Neural progenitor cell (in vitro differentiated cells): ENCODE results near the gene HSPB6. TPM values are rescaled to one million over a fixed set of nuclear protein-coding genes. Genes with fewer than 3 reads are reported as not detected.

Source experiments
- DNase-seq: peaks from one replicate; pipeline ENCODE4 v3.0.0-alpha.2; 2016; ENCODE audit warnings: low spot score
- H2AFZ ChIP-seq: fragments of 200-600 bp; sonication (generic); replicated peaks from 2 replicates; pipeline ENCODE4 v1.6.1; 2016; ENCODE audit warnings: antibody characterized with exemption
- H3F3A ChIP-seq: fragments of 200-600 bp; sonication (generic); 2 replicates; pipeline ENCODE4 v1.6.1; 2016; ENCODE audit warnings: antibody characterized with exemption, low read depth
- H3K27ac ChIP-seq: fragments of 200-600 bp; sonication (generic); 2 replicates; pipeline ENCODE4 v1.5.1; 2016; ENCODE audit warnings: mild to moderate bottlenecking
- H3K27me3 ChIP-seq: fragments of 200-600 bp; sonication (generic); 2 replicates; pipeline ENCODE4 v1.6.1; 2016; ENCODE audit warnings: mild to moderate bottlenecking, moderate library complexity
- H3K36me3 ChIP-seq: fragments of 200-600 bp; sonication (generic); 2 replicates; pipeline ENCODE4 v1.5.1; 2016
- H3K4me1 ChIP-seq: fragments of 200-600 bp; sonication (generic); 2 replicates; pipeline ENCODE4 v1.6.1; 2016; ENCODE audit warnings: mixed run types
- H3K4me2 ChIP-seq: fragments of 200-600 bp; sonication (generic); 2 replicates; pipeline ENCODE4 v1.6.1; 2016
- H3K4me3 ChIP-seq: fragments of 200-600 bp; sonication (generic); 2 replicates; pipeline ENCODE4 v1.5.1; 2016
- H3K79me2 ChIP-seq: fragments of 200-600 bp; sonication (generic); 2 replicates; pipeline ENCODE4 v1.6.1; 2016; ENCODE audit warnings: low read depth
- H3K9ac ChIP-seq: fragments of 200-600 bp; sonication (generic); 2 replicates; pipeline ENCODE4 v1.6.1; 2016
- H3K9me3 ChIP-seq: fragments of 200-600 bp; sonication (generic); 2 replicates; pipeline ENCODE4 v1.5.1; 2016; ENCODE audit warnings: low read depth
- H4K20me1 ChIP-seq: fragments of 200-600 bp; sonication (generic); 2 replicates; pipeline ENCODE4 v1.6.1; 2016; ENCODE audit warnings: low read depth
- H3K27ac Mint-ChIP-seq: 3 replicates; pipeline ENCODE4 v1.8.0; 2021; ENCODE audit warnings: mixed read lengths
- H3K27me3 Mint-ChIP-seq: 2 replicates; pipeline ENCODE4 v1.8.0; 2022; ENCODE audit warnings: low read depth, mild to moderate bottlenecking, inconsistent platforms, moderate library complexity, mixed read lengths; ENCODE audit not compliant: insufficient read depth
- H3K36me3 Mint-ChIP-seq: 3 replicates; pipeline ENCODE4 v1.8.0; 2021; ENCODE audit warnings: mixed read lengths
- H3K4me1 Mint-ChIP-seq: 3 replicates; pipeline ENCODE4 v1.8.0; 2021; ENCODE audit warnings: mixed read lengths
- H3K4me3 Mint-ChIP-seq: 3 replicates; pipeline ENCODE4 v1.8.0; 2021; ENCODE audit warnings: mild to moderate bottlenecking, moderate library complexity, mixed read lengths
- H3K9me3 Mint-ChIP-seq: 3 replicates; pipeline ENCODE4 v1.8.0; 2020; ENCODE audit warnings: mixed read lengths
- EZH2 ChIP-seq: fragments of 200-600 bp; sonication (generic); IDR thresholded peaks from 2 replicates; pipeline ENCODE4 v1.6.1; 2017; ENCODE audit warnings: antibody characterized with exemption, mild to moderate bottlenecking, moderate library complexity
- EZH2phosphoT487 ChIP-seq: fragments of 200-600 bp; sonication (generic); IDR thresholded peaks from 2 replicates; pipeline ENCODE4 v1.6.1; 2017; ENCODE audit warnings: antibody characterized with exemption
- total RNA-seq: library from RNA; depleted of rRNA; stranded (reverse); fragments of >200 nt; gene quantifications from 2 replicates; pipeline ENCODE4 v1.2.3, GENCODE V29; 2015; ENCODE audit warnings: low replicate concordance
- TF ChIP-seq, protein P1 (sequence below): fragments of 200-600 bp; sonication (generic); IDR thresholded peaks from 2 replicates; pipeline ENCODE4 v1.5.1; 2017; ENCODE audit warnings: antibody characterized with exemption, mild to moderate bottlenecking

Gene HSPB6
- total RNA-seq, 1 donor from 2014 or later, result not detected

DNA sequence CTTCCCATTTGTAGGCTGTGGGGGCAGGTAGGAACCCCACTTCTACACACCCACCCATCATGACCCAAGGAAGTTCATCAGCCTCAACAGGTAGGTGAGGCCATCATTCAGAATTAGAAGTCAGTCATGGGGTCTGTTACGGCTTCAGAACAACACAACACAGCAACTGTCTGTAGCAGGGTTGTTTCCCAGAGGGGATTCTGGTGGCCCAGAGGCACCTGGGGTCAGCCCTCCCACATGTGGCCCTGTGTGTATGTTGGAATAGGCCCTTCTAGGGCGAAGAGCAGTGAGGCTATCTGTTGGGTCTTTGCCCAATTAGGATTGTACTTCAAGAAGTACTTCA, 18.0 kb downstream of the HSPB6 start:
- Mint-ChIP-seq H3K4me1 (peaks cover 16% of the 10 kb centered on the region), H3K27me3 (peaks cover 7% of the 10 kb centered on the region), H3K4me3 (peak overlapping the region; percentile 68), H3K36me3 (peaks cover 16% of the 10 kb centered on the region), H3K9me3 (no peaks in the 10 kb centered on the region), H3K27ac (no peak overlapping the region)
- H3K79me2 ChIP-seq, result no peaks in the 10 kb centered on the region
- H2AFZ ChIP-seq, result no peak overlapping the region
- peaks cover 17% of the 10 kb centered on the region for H4K20me1 ChIP-seq
- no peaks in the 10 kb centered on the region for H3K27me3 ChIP-seq
- H3K36me3 ChIP-seq, result no peaks in the 10 kb centered on the region
- DNase-seq, result no peak
- H3K27ac ChIP-seq, result no peak overlapping the region
- no peaks in the 10 kb centered on the region for H3K9me3 ChIP-seq
- peaks cover 9% of the 10 kb centered on the region for H3K4me1 ChIP-seq
- peaks cover 37% of the 10 kb centered on the region for H3F3A ChIP-seq
- no peak overlapping the region for H3K4me3 ChIP-seq
- TF ChIP-seq EZH2 (no peak), EZH2phosphoT487 (no peak)
- TF ChIP-seq, protein P1, sequence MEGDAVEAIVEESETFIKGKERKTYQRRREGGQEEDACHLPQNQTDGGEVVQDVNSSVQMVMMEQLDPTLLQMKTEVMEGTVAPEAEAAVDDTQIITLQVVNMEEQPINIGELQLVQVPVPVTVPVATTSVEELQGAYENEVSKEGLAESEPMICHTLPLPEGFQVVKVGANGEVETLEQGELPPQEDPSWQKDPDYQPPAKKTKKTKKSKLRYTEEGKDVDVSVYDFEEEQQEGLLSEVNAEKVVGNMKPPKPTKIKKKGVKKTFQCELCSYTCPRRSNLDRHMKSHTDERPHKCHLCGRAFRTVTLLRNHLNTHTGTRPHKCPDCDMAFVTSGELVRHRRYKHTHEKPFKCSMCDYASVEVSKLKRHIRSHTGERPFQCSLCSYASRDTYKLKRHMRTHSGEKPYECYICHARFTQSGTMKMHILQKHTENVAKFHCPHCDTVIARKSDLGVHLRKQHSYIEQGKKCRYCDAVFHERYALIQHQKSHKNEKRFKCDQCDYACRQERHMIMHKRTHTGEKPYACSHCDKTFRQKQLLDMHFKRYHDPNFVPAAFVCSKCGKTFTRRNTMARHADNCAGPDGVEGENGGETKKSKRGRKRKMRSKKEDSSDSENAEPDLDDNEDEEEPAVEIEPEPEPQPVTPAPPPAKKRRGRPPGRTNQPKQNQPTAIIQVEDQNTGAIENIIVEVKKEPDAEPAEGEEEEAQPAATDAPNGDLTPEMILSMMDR, result no peak
- no peak overlapping the region for H3K9ac ChIP-seq
- no peak overlapping the region for H3K4me2 ChIP-seq

DNA sequence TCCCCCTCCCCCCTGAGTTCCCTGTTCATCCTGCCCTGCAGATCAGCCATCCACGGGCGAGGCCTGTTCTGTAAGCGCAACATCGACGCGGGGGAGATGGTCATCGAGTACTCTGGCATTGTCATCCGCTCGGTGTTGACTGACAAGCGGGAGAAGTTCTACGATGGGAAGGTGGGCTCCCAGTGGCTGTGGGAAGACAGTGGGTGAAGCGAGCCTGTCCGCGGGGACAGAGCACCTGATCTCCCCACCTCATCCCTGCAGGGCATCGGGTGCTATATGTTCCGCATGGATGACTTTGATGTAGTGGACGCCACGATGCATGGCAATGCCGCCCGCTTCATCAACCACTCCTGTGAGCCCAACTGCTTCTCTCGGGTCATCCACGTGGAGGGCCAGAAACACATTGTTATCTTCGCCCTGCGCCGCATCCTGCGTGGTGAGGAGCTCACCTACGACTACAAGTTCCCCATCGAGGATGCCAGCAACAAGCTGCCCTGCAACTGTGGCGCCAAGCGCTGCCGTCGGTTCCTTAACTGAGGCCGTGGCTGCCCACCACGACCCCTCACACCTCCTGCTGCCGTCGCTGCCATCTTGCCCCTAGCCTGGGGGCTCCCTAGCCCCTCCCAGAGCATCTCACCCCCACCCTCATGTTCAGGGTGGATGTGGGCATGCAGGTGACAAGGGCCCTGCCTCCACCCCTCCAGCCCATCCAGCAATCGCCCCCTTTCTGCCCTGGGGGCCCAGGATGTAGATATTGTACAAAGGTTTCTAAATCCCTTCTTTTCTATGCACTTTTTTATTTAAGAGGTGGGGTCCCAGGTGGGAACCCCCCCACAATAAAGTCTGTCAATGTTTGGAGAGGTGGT, 18.6 kb downstream of the HSPB6 start:
- Histone ChIP-seq H3K9me3 (no peaks in the 10 kb centered on the region), H3K27me3 (no peaks in the 10 kb centered on the region), H3K9ac (no peak overlapping the region), H3K36me3 (no peaks in the 10 kb centered on the region), H3K4me2 (no peak overlapping the region), H3K4me3 (no peak overlapping the region), H4K20me1 (peaks cover 17% of the 10 kb centered on the region), H3K4me1 (peaks cover 9% of the 10 kb centered on the region), H3F3A (peaks cover 37% of the 10 kb centered on the region), H2AFZ (no peak overlapping the region), H3K79me2 (no peaks in the 10 kb centered on the region), H3K27ac (no peak overlapping the region)
- H3K4me1 Mint-ChIP-seq, result peaks cover 13% of the 10 kb centered on the region
- no peak for DNase-seq
- H3K4me3 Mint-ChIP-seq, result peak overlapping the region; percentile 68
- H3K27ac Mint-ChIP-seq, result no peak overlapping the region
- peaks cover 9% of the 10 kb centered on the region for H3K27me3 Mint-ChIP-seq
- no peak for TF ChIP-seq EZH2phosphoT487
- no peak for TF ChIP-seq EZH2
- TF ChIP-seq, protein P1, result no peak
- H3K36me3 Mint-ChIP-seq, result peaks cover 17% of the 10 kb centered on the region
- no peaks in the 10 kb centered on the region for H3K9me3 Mint-ChIP-seq

DNA sequence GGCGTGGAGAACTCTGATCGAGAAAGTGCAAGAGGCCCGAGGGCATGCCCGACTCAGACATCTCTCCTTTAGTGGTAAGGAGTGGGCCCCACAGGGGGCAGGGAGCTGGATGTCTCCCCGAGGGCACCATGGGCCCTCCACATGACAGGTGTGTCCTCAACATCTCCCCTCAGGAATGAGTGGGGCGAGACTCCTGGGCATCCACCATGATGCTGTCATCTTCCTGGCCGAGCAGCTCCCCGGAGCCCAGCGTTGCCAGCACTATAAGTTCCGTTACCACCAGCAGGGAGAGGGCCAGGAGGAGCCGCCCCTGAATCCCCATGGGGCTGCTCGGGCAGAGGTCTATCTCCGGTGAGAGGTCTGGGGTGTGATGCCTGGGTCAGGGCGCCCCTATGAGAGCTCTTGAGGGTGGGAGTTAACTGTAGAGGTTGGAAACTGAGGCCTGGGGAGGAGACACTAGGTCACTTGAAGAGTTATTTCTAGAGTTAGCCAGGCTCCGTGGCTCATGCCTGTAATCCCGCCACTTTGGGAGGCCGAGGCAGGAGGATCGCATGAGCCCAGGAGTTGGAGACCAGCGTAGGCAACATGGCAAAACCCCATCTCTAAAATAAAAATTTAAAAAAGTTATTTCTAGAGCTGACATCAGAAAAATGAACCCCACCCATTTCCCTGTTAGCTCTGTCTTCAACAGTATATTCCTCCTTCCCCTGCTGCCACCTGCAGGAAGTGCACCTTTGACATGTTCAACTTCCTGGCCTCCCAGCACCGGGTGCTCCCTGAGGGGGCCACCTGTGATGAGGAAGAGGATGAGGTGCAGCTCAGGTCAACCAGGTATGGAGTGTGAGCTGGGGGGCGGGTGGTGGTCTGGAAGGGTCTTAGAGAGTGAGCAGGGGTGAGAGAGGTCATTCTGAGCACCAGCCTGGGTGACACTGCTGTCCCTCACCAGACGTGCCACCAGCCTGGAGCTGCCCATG, 19.6 kb downstream of the HSPB6 start:
- H3K27ac Mint-ChIP-seq, result no peak overlapping the region
- H3K4me2 ChIP-seq, result no peak overlapping the region
- H3K27me3 ChIP-seq, result no peaks in the 10 kb centered on the region
- peaks cover 9% of the 10 kb centered on the region for H3K4me1 Mint-ChIP-seq
- H3K36me3 Mint-ChIP-seq, result peaks cover 17% of the 10 kb centered on the region
- peaks cover 9% of the 10 kb centered on the region for H3K4me1 ChIP-seq
- no peaks in the 10 kb centered on the region for H3K9me3 Mint-ChIP-seq
- no peak overlapping the region for H3K4me3 Mint-ChIP-seq
- H3K4me3 ChIP-seq, result no peak overlapping the region
- H3K79me2 ChIP-seq, result no peaks in the 10 kb centered on the region
- peaks cover 5% of the 10 kb centered on the region for H3K27me3 Mint-ChIP-seq
- no peaks in the 10 kb centered on the region for H3K9me3 ChIP-seq
- H3K36me3 ChIP-seq, result no peaks in the 10 kb centered on the region
- no peak for DNase-seq
- no peak for TF ChIP-seq EZH2phosphoT487
- peaks cover 33% of the 10 kb centered on the region for H3F3A ChIP-seq
- no peak overlapping the region for H3K27ac ChIP-seq
- H3K9ac ChIP-seq, result no peak overlapping the region
- H4K20me1 ChIP-seq, result peaks cover 17% of the 10 kb centered on the region
- H2AFZ ChIP-seq, result no peak overlapping the region
